Measurements from ENCODE around the gene EFCAB8.

GRCh38 chr20:32918751-32919150 is 60.0 kb downstream of the EFCAB8 start:
- TF ChIP-seq, protein P1, sequence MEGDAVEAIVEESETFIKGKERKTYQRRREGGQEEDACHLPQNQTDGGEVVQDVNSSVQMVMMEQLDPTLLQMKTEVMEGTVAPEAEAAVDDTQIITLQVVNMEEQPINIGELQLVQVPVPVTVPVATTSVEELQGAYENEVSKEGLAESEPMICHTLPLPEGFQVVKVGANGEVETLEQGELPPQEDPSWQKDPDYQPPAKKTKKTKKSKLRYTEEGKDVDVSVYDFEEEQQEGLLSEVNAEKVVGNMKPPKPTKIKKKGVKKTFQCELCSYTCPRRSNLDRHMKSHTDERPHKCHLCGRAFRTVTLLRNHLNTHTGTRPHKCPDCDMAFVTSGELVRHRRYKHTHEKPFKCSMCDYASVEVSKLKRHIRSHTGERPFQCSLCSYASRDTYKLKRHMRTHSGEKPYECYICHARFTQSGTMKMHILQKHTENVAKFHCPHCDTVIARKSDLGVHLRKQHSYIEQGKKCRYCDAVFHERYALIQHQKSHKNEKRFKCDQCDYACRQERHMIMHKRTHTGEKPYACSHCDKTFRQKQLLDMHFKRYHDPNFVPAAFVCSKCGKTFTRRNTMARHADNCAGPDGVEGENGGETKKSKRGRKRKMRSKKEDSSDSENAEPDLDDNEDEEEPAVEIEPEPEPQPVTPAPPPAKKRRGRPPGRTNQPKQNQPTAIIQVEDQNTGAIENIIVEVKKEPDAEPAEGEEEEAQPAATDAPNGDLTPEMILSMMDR (IDR thresholded peaks at IDR 0.05; ENCODE audit: poor library complexity) = no peak
- no peak for TF ChIP-seq EZH2 (IDR thresholded peaks at IDR 0.05; ENCODE audit: borderline replicate concordance)
- no peak for TF ChIP-seq EZH2phosphoT487 (IDR thresholded peaks at IDR 0.05; ENCODE audit: low read depth, severe bottlenecking, unreplicated experiment)
